Lung (tissue), 12 donors: Measurements from ENCODE around the gene NBEAL1. TPM values are rescaled to one million over a fixed set of nuclear protein-coding genes. Genes with fewer than 3 reads are reported as not detected.
"Not testable (repeated sequence)": the region's sequence is repeated elsewhere in the genome, so short reads cannot be mapped to it uniquely, and the experiment has no call there.

Experiments used
- ATAC-seq: fragments of 200-7000 bp; cut with Tn5 transposase; one replicate; pipeline ENCODE4 v1.9.1; 2020; ENCODE audit warnings: moderate number of reproducible peaks; ENCODE audit not compliant: insufficient read depth, low FRiP score
- DNase-seq, 3 donors: peaks; one replicate each; pipeline ENCODE4 v3.0.0-alpha.2; 2013 to 2017
- H3K27ac ChIP-seq, 2 donors: one replicate each; pipeline ENCODE4 v1.5.1; 2013; ENCODE audit warnings: mild to moderate bottlenecking in 2 of 2, moderate library complexity in 2 of 2, control low read depth in 1 of 2, inconsistent platforms in 1 of 2, low read depth in 1 of 2, low read length in 1 of 2
- H3K27me3 ChIP-seq, 3 donors: one replicate each; pipeline ENCODE4 v1.5.1; 2013; ENCODE audit warnings: low read length in 2 of 3; ENCODE audit not compliant: control insufficient read depth in 3 of 3, insufficient read depth in 3 of 3
- H3K36me3 ChIP-seq, 4 donors: one replicate each; pipeline ENCODE4 v1.5.1; 2013; ENCODE audit warnings: low read length in 4 of 4, mild to moderate bottlenecking in 1 of 4, moderate library complexity in 1 of 4; ENCODE audit not compliant: control insufficient read depth in 4 of 4, insufficient read depth in 4 of 4
- H3K4me1 ChIP-seq, 5 donors: one replicate each; pipeline ENCODE4 v1.5.1; 2013; ENCODE audit warnings: low read length in 5 of 5, mild to moderate bottlenecking in 2 of 5, moderate library complexity in 1 of 5; ENCODE audit not compliant: control insufficient read depth in 5 of 5, insufficient read depth in 5 of 5
- H3K4me3 ChIP-seq: one replicate; pipeline ENCODE4 v1.5.1; 2013; ENCODE audit warnings: mild to moderate bottlenecking, control low read depth, moderate library complexity
- H3K9ac ChIP-seq, 2 donors: one replicate each; pipeline ENCODE4 v1.5.1; 2013; ENCODE audit warnings: low read length in 2 of 2, control low read depth in 1 of 2; ENCODE audit not compliant: insufficient read depth in 1 of 2
- H3K9me3 ChIP-seq, 4 donors: one replicate each; pipeline ENCODE4 v1.5.1; 2013; ENCODE audit warnings: low read length in 3 of 4, mild to moderate bottlenecking in 1 of 4, moderate library complexity in 1 of 4; ENCODE audit not compliant: control insufficient read depth in 4 of 4, insufficient read depth in 3 of 4
- CTCF ChIP-seq: IDR thresholded peaks from 2 replicates; pipeline ENCODE4 v1.5.1; 2012; ENCODE audit warnings: mild to moderate bottlenecking; ENCODE audit errors: control extremely low read depth, extremely low read depth
- WGBS, 2 donors: extraction: QIAGEN DNeasy Blood & Tissue Kit; methylation state at CpG; one replicate each; pipeline ENCODE4 v1.1.7; 2013; 5-methylcytosine and 5-hydroxymethylcytosine counted together
- polyA plus RNA-seq, 2 donors: library from polyadenylated mRNA; stranded (reverse); fragments of 200-250 nt; gene quantifications; one replicate each; pipeline ENCODE4 v1.2.1, GENCODE V29; 2013
- total RNA-seq, 2 donors: library from RNA; depleted of rRNA in 1 of 2; stranded (reverse); fragments of >200 nt in 1 of 2; gene quantifications; one replicate each; pipeline ENCODE4 v1.2.1, GENCODE V29; 2014 to 2021
- donor health status: control.
- donor health status: control.
- donor health status: Bipolar disorder and iron deficiency.
- donor health status: healthy.
- donor health status: DM: yes; HTN: yes; CAD: no.

Gene NBEAL1
- total and polyA plus RNA-seq, 4 donors: 5.9 to 138 (median 25.3) TPM

GRCh38 chr2:203209538-203209937 is 194.9 kb downstream of the NBEAL1 start:
- Histone ChIP-seq H3K9ac (no peak overlapping the region), H3K4me1 (no peaks in the 10 kb centered on the region), H3K27me3 (no peaks in the 10 kb centered on the region), H3K9me3 (no peaks in the 10 kb centered on the region), H3K4me3 (no peak overlapping the region), H3K36me3 (peaks cover 2 to 19% (median 4%) of the 10 kb centered on the region in 4 donors), H3K27ac (peak overlapping the region in 1 of 2 donors; percentile 33)
- WGBS, 2 donors: 76 to 86% methylated on average over 1 of the region's 1 CpG
- ATAC-seq (no peak), DNase-seq (peak in 2 of 3 donors; percentile 2 to 42)
- no peak for TF ChIP-seq CTCF

GRCh38 chr2:203225423-203226039 is 210.9 kb downstream of the NBEAL1 start:
- 98 to 100% methylated on average over 2 of the region's 2 CpGs for WGBS, 2 donors

GRCh38 chr2:203229674-203230073 is 215.0 kb downstream of the NBEAL1 start:
- H3K4me1 ChIP-seq, H3K9me3 ChIP-seq, H3K27me3 ChIP-seq, H3K36me3 ChIP-seq, H3K27ac ChIP-seq, H3K4me3 ChIP-seq, DNase-seq, ATAC-seq, H3K9ac ChIP-seq: not testable (repeated sequence)
- 68 to 93% methylated on average over 2 of the region's 2 CpGs for WGBS, 2 donors

More at GRCh38 chr2:203225423-203226039, 210.9 kb downstream of the NBEAL1 start:
- TF ChIP-seq CTCF: peak; percentile 13
- no peaks in the 10 kb centered on the region for H3K27me3 ChIP-seq
- ATAC-seq (no peak), DNase-seq (no peak)
- H3K9me3 ChIP-seq: no peaks in the 10 kb centered on the region
- no peak overlapping the region for H3K27ac ChIP-seq
- no peak overlapping the region for H3K4me3 ChIP-seq
- H3K36me3 ChIP-seq: no peaks in the 10 kb centered on the region
- no peaks in the 10 kb centered on the region for H3K4me1 ChIP-seq
- H3K9ac ChIP-seq: no peak overlapping the region

GRCh38 chr2:203237346-203238238 is 222.9 kb downstream of the NBEAL1 start:
- Histone ChIP-seq H3K4me3 (no peak overlapping the region), H3K4me1 (peaks cover 4 to 9% (median 7%) of the 10 kb centered on the region in 5 donors), H3K27me3 (no peaks in the 10 kb centered on the region), H3K9ac (no peak overlapping the region), H3K9me3 (no peaks in the 10 kb centered on the region), H3K27ac (no peak overlapping the region), H3K36me3 (peaks cover 0 to 5% (median 2%) of the 10 kb centered on the region in 4 donors)
- WGBS, 2 donors: 92% methylated on average over 16 of the region's 16 CpGs
- no peak for TF ChIP-seq CTCF
- DNase-seq: no peak
- no peak for ATAC-seq
